Measurements from ENCODE around the gene CCDC142. TPM values are rescaled to one million over a fixed set of nuclear protein-coding genes. Genes with fewer than 3 reads are reported as not detected.
A peak's percentile ranks its signal among the peaks of the same experiment; 100 is the strongest.

CCDC142 gene
- total and polyA plus RNA-seq, 2 experiments from 2014 or later: 5.1 to 12.3 TPM

DNA sequence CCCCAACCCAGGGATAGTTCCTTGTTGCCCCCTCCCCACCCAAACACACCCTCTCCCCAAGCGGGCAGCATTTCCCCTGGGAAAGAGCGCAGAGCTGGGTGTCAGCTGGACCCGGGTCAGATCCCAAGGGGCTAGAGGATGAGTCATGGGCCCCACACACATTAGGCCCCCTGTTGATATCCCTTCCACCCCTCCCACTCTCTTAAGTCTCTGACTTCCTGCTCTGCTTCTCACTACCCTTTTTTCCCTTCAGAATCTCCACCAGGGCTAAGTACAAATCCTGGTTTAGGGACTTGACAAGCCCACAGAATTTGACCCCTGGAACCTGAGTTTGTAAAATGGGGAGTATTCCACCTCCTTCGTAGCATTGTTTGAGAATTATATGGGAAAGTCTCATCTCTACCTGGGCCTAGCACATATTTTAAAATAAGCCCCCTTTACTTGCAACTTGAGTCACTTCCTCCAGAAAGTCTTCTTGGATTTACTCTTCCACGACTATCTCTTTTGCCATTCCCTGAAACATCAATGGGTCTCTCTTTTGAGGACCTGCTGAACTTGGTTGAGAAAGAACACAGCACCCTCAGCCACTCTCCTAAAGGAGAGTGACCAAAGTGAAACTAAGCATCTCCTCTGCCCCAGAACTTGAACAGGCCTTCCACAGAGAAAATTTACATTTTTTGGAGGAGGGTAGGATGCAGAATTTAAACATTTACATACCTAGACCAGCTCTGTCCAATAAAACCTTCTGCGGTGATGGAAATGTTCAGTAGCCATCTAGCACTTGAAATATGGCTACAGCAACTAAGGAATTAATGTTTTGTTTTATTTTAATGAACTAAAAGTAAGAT is 45.7 kb downstream of the CCDC142 start:
- Histone ChIP-seq H4K20me1 (replicated peaks; ENCODE audit: insufficient read depth) (peaks cover 34% of the 10 kb centered on the region), H3K4me1 (ENCODE audit: insufficient read depth) (peaks cover 35% of the 10 kb centered on the region), H3F3A (replicated peaks; ENCODE audit: low read depth) (peaks cover 11% of the 10 kb centered on the region), H2AFZ (no peak overlapping the region; the same call in 1 of the 2 replicates), H3K27me3 (ENCODE audit: insufficient read depth) (no peaks in the 10 kb centered on the region), H3K27ac (ENCODE audit: low read depth) (0 out of 2 replicates have a peak overlapping the region, but pooled peaks have one; percentile 45), H3K36me3 (ENCODE audit: insufficient read depth) (no peaks in the 10 kb centered on the region), H3K4me3 (peak overlapping the region; percentile 50), H3K4me2 (peak overlapping the region; percentile 73), H3K79me2 (replicated peaks; ENCODE audit: insufficient read depth) (peaks cover 60% of the 10 kb centered on the region), H3K9me2 (ENCODE audit: insufficient read depth) (no peaks in the 10 kb centered on the region)
- H3K4me3 Mint-ChIP-seq: peak overlapping the region; percentile 9; the same call in 1 of the 3 replicates
- peak; percentile 66 for DNase-seq (ENCODE audit: low spot score)
- no peaks in the 10 kb centered on the region for H3K9me3 Mint-ChIP-seq
- H3K36me3 Mint-ChIP-seq (ENCODE audit: low read depth): peaks cover 33% of the 10 kb centered on the region
- peaks cover 20% of the 10 kb centered on the region for H3K27me3 Mint-ChIP-seq (ENCODE audit: insufficient read depth, low read depth, poor library complexity)
- no peak; the same call in 2 of the 3 replicates for ATAC-seq
- no peak for TF ChIP-seq NANOG (IDR thresholded peaks at IDR 0.05; ENCODE audit: borderline replicate concordance)
- TF ChIP-seq, protein P1, sequence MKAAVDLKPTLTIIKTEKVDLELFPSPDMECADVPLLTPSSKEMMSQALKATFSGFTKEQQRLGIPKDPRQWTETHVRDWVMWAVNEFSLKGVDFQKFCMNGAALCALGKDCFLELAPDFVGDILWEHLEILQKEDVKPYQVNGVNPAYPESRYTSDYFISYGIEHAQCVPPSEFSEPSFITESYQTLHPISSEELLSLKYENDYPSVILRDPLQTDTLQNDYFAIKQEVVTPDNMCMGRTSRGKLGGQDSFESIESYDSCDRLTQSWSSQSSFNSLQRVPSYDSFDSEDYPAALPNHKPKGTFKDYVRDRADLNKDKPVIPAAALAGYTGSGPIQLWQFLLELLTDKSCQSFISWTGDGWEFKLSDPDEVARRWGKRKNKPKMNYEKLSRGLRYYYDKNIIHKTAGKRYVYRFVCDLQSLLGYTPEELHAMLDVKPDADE (IDR thresholded peaks at IDR 0.05): no peak
- TF ChIP-seq ZNF331 (CRISPR knock-in tag; IDR thresholded peaks at IDR 0.05; ENCODE audit: low read depth): no peak
- no peak for TF ChIP-seq EZH2phosphoT487 (IDR thresholded peaks at IDR 0.05; ENCODE audit: unreplicated experiment)
- TF ChIP-seq, protein P2, sequence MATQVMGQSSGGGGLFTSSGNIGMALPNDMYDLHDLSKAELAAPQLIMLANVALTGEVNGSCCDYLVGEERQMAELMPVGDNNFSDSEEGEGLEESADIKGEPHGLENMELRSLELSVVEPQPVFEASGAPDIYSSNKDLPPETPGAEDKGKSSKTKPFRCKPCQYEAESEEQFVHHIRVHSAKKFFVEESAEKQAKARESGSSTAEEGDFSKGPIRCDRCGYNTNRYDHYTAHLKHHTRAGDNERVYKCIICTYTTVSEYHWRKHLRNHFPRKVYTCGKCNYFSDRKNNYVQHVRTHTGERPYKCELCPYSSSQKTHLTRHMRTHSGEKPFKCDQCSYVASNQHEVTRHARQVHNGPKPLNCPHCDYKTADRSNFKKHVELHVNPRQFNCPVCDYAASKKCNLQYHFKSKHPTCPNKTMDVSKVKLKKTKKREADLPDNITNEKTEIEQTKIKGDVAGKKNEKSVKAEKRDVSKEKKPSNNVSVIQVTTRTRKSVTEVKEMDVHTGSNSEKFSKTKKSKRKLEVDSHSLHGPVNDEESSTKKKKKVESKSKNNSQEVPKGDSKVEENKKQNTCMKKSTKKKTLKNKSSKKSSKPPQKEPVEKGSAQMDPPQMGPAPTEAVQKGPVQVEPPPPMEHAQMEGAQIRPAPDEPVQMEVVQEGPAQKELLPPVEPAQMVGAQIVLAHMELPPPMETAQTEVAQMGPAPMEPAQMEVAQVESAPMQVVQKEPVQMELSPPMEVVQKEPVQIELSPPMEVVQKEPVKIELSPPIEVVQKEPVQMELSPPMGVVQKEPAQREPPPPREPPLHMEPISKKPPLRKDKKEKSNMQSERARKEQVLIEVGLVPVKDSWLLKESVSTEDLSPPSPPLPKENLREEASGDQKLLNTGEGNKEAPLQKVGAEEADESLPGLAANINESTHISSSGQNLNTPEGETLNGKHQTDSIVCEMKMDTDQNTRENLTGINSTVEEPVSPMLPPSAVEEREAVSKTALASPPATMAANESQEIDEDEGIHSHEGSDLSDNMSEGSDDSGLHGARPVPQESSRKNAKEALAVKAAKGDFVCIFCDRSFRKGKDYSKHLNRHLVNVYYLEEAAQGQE (IDR thresholded peaks at IDR 0.05; ENCODE audit: unreplicated experiment): no peak
- no peak for TF ChIP-seq EZH2 (IDR thresholded peaks at IDR 0.05; ENCODE audit: low read depth, unreplicated experiment)
- TF ChIP-seq POLR2AphosphoS5 (IDR thresholded peaks at IDR 0.05; ENCODE audit: low read depth): no peak
- TF ChIP-seq JUNB (IDR thresholded peaks at IDR 0.05; ENCODE audit: unreplicated experiment): no peak
- no peak overlapping the region for H3K27ac Mint-ChIP-seq
- H3K4me1 Mint-ChIP-seq: peaks cover 40% of the 10 kb centered on the region

Data from GM23338 (cell line).